GDM1 (cell line): ENCODE measurements around the gene CDH20.
A peak's percentile ranks its signal among the peaks of the same experiment; 100 is the strongest.

Experiments
- DNase-seq: peaks from one replicate; lab custom pipeline; 2025; lab: John Stamatoyannopoulos, UW

CDH20 gene

GRCh38 chr18:61578846-61579245 is 245.6 kb downstream of the CDH20 start:
- DNase-seq, result no peak

GRCh38 chr18:61579581-61579980 is 246.4 kb downstream of the CDH20 start:
- DNase-seq, result no peak

GRCh38 chr18:61580046-61580445 is 246.8 kb downstream of the CDH20 start:
- DNase-seq, result no peak

- peak; percentile 11 for DNase-seq
These were observed 248.5 kb downstream of the CDH20 start for GRCh38 chr18:61581578-61582201.

GRCh38 chr18:61582202-61582710 is 249.0 kb downstream of the CDH20 start:
- DNase-seq, result no peak

- DNase-seq, result no peak
These were observed 250.3 kb downstream of the CDH20 start for GRCh38 chr18:61583548-61583947.

- no peak for DNase-seq
These were observed 254.6 kb downstream of the CDH20 start for GRCh38 chr18:61587865-61588264.

- DNase-seq, result no peak
These were observed 256.0 kb downstream of the CDH20 start for GRCh38 chr18:61589053-61589723.

GRCh38 chr18:61589724-61590065 is 256.5 kb downstream of the CDH20 start:
- no peak for DNase-seq

- DNase-seq, result no peak
These were observed 258.0 kb downstream of the CDH20 start for GRCh38 chr18:61591253-61591652.

GRCh38 chr18:61595615-61596251 is 262.5 kb downstream of the CDH20 start:
- no peak for DNase-seq

- DNase-seq, result no peak
These were observed 263.1 kb downstream of the CDH20 start for GRCh38 chr18:61596296-61596695.

GRCh38 chr18:61597316-61597715 is 264.1 kb downstream of the CDH20 start:
- no peak for DNase-seq

- no peak for DNase-seq
These were observed 267.2 kb downstream of the CDH20 start for GRCh38 chr18:61600422-61600821.

- no peak for DNase-seq
These were observed 269.6 kb downstream of the CDH20 start for GRCh38 chr18:61602836-61603235.
